Activated CD8-positive, alpha-beta T cell treated with anti-CD3 and anti-CD28 coated beads for 36 hours (primary cell): Measurements from ENCODE around the gene RFX3. TPM values are rescaled to one million over a fixed set of nuclear protein-coding genes. Genes with fewer than 3 reads are reported as not detected.

Source experiments
- ATAC-seq: fragments of 200-7000 bp; cut with Tn5 transposase; one replicate; pipeline ENCODE4 v1.10.0; 2021; ENCODE audit warnings: mild to moderate bottlenecking, moderate library complexity
- CTCF ChIA-PET: fragments of 350-600 bp; sonication (Branson Sonifier 250); formaldehyde crosslinking; loops from one replicate; lab custom pipeline; 2021; ENCODE audit warnings: antibody characterized with exemption; lab: Charles Lee
- POLR2A ChIA-PET: fragments of 350-600 bp; sonication (Branson Sonifier 250); formaldehyde crosslinking; loops from one replicate; lab custom pipeline; 2021; ENCODE audit warnings: antibody characterized with exemption; lab: Charles Lee
- DNase-seq: peaks from one replicate; pipeline ENCODE4 v3.0.0-alpha.2; 2020
- H3K27ac Mint-ChIP-seq: one replicate; pipeline ENCODE4 v1.8.0; 2021; ENCODE audit warnings: mild to moderate bottlenecking, mixed read lengths
- H3K27me3 Mint-ChIP-seq: one replicate; pipeline ENCODE4 v1.8.0; 2021; ENCODE audit warnings: mixed read lengths
- H3K36me3 Mint-ChIP-seq: one replicate; pipeline ENCODE4 v1.8.0; 2021; ENCODE audit warnings: low read depth, mixed read lengths
- H3K4me1 Mint-ChIP-seq: one replicate; pipeline ENCODE4 v1.8.0; 2021; ENCODE audit warnings: low read depth, mixed read lengths
- H3K4me3 Mint-ChIP-seq: one replicate; pipeline ENCODE4 v1.8.0; 2021; ENCODE audit warnings: mild to moderate bottlenecking, moderate library complexity, mixed read lengths
- H3K9me3 Mint-ChIP-seq: one replicate; pipeline ENCODE4 v1.8.0; 2021; ENCODE audit warnings: mixed read lengths
- CTCF ChIP-seq: fragments of 200-600 bp; IDR thresholded peaks from one replicate; pipeline ENCODE4 v1.8.0; 2022; ENCODE audit warnings: antibody characterized with exemption, mild to moderate bottlenecking
- intact Hi-C: fragments of 100-400 bp; cut with micrococcal nuclease; formaldehyde crosslinking; loops from one replicate; pipeline ENCODE4 v1.10.0; 2022
- total RNA-seq, 2 experiments: library from RNA; stranded (reverse); gene quantifications; one replicate each; pipeline ENCODE4 v1.2.3, GENCODE V29; 2021

The RFX3 gene
- total RNA-seq, 2 experiments from 2014 or later, result 10.3 to 12.3 TPM

- Mint-ChIP-seq H3K4me3 (no peak overlapping the region), H3K27ac (no peak overlapping the region), H3K9me3 (no peaks in the 10 kb centered on the region), H3K36me3 (peaks cover 30% of the 10 kb centered on the region), H3K27me3 (no peaks in the 10 kb centered on the region), H3K4me1 (no peaks in the 10 kb centered on the region)
- TF ChIP-seq CTCF, result no peak
- no peak for DNase-seq
- no peak for ATAC-seq
- ChIA-PET CTCF (no interaction called here), POLR2A (no interaction called here)
- intact Hi-C loops, result no loop called here
These were observed 254.6 kb downstream of the RFX3 start for GRCh38 chr9:3271157-3271556.

GRCh38 chr9:3268223-3268622 is 257.6 kb downstream of the RFX3 start:
- Mint-ChIP-seq H3K4me3 (no peak overlapping the region), H3K4me1 (no peaks in the 10 kb centered on the region), H3K36me3 (peaks cover 27% of the 10 kb centered on the region), H3K27me3 (no peaks in the 10 kb centered on the region), H3K9me3 (no peaks in the 10 kb centered on the region), H3K27ac (no peak overlapping the region)
- ChIA-PET POLR2A (interaction anchor here (0.6 kb wide), 1 partner anchor 545 kb away, joined by 3 read pairs; no protein-coding TSS in a partner anchor), CTCF (interaction anchor here (1.1 to 1.5 kb wide), 2 partner anchors 21 to 27 kb away, joined by 3 to 6 read pairs; no protein-coding TSS in a partner anchor)
- ATAC-seq (no peak), DNase-seq (no peak)
- intact Hi-C loops, result no loop called here
- TF ChIP-seq CTCF, result no peak

- ChIA-PET POLR2A (no interaction called here), CTCF (no interaction called here)
- Mint-ChIP-seq H3K36me3 (peaks cover 12% of the 10 kb centered on the region), H3K27me3 (no peaks in the 10 kb centered on the region), H3K9me3 (no peaks in the 10 kb centered on the region), H3K4me1 (no peaks in the 10 kb centered on the region), H3K4me3 (no peak overlapping the region), H3K27ac (no peak overlapping the region)
- DNase-seq (no peak), ATAC-seq (no peak)
- TF ChIP-seq CTCF, result no peak
- intact Hi-C loops, result no loop called here
These were observed 262.1 kb downstream of the RFX3 start for GRCh38 chr9:3263698-3264097.

- H3K4me3 Mint-ChIP-seq, result no peak overlapping the region
- TF ChIP-seq CTCF, result no peak
- ChIA-PET CTCF (no interaction called here), POLR2A (no interaction called here)
- DNase-seq (no peak), ATAC-seq (no peak)
- no peak overlapping the region for H3K27ac Mint-ChIP-seq
- H3K4me1 Mint-ChIP-seq, result no peaks in the 10 kb centered on the region
- peaks cover 10% of the 10 kb centered on the region for H3K36me3 Mint-ChIP-seq
- H3K27me3 Mint-ChIP-seq, result no peaks in the 10 kb centered on the region
- H3K9me3 Mint-ChIP-seq, result no peaks in the 10 kb centered on the region
- intact Hi-C loops, result no loop called here
These were observed 262.8 kb downstream of the RFX3 start for GRCh38 chr9:3262826-3263529.

GRCh38 chr9:3261484-3261883 is 264.3 kb downstream of the RFX3 start:
- intact Hi-C loops, result no loop called here
- CTCF ChIA-PET, result no interaction called here
- H3K4me3 Mint-ChIP-seq, result no peak overlapping the region
- DNase-seq, result no peak
- H3K27ac Mint-ChIP-seq, result no peak overlapping the region
- ATAC-seq, result no peak
- H3K36me3 Mint-ChIP-seq, result peaks cover 16% of the 10 kb centered on the region
- H3K9me3 Mint-ChIP-seq, result no peaks in the 10 kb centered on the region
- H3K4me1 Mint-ChIP-seq, result no peaks in the 10 kb centered on the region
- TF ChIP-seq CTCF, result no peak
- no peaks in the 10 kb centered on the region for H3K27me3 Mint-ChIP-seq
- POLR2A ChIA-PET, result no interaction called here
